HG03521 (cell line): ENCODE results near the gene FSTL4.

Source experiments
- ATAC-seq: cut with Tn5 transposase; IDR thresholded peaks from one replicate; pipeline ENCODE4 v1.9.1; 2021; ENCODE audit warnings: mild to moderate bottlenecking, moderate library complexity; ENCODE audit not compliant: unreplicated experiment

Gene FSTL4

DNA sequence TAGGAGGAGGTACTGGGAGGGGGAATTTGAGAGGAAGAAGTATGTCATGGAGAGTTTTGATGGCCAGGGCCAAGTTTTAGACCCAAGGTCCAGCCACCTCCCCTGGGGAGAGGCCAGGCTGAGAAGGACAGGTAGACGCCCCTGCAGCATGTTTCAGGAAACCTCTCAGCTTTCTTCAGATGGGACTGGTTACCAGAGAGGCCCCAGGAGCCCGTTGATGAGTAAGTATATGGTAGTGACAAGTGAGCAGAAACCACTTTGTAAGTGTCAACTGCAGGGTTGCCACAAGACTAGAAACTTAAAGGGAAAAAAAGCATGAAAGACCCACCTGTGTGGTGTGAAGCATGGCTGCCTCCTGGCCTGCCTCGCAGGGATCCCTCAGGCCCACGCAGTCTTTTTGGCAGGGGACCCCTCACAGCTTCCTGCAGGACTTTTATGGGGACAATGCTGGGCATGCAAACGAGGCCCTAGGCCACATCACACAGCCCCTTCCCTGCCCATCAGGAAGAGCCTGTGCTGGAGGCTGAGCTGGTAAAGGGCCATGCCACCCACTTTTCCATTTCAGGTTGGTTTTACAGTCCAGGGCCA is 255.9 kb downstream of the FSTL4 start:
- no peak for ATAC-seq

GRCh38 chr5:133354323-133355185 is 257.8 kb downstream of the FSTL4 start:
- ATAC-seq: no peak

DNA sequence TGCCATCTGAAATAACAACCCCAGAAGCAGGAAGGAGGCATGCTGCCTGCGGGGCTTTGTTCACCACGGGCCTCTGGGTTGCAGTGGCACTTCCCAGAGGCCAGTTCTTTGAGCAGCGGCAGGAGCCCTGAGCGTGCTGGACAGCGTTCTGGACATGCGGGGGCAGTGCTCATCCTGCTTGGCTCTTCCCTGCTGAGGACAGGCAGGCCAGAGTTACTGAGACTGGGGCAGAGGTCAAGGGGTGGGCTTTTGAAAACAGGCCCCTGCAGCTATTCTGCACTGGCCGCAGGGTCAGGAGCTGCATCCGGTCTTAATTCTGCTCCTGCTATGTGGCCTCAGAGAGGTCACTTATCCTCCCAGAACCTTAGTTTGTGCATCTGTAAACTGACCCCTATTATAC is 258.6 kb downstream of the FSTL4 start:
- no peak for ATAC-seq

GRCh38 chr5:133348406-133348805 is 263.9 kb downstream of the FSTL4 start:
- no peak for ATAC-seq

DNA sequence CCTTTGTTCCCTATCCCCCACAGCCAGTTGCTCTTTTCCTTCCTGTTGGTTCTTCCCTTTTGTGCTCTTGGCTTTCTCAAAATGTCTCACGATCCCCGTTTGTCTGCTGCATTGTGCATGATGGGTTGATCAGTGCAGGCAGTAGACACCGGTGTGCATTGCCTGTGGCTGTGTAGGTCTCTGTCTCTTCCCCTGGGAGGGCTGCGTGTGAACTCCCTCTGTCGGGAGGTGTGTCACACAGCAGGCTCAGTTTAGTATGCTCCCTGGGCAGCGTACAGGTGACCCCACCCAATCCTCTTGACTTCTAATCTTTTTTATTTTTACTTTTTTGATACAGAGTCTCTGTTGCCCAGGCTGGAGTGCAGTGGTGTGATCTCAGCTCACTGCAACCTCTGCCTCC is 265.3 kb downstream of the FSTL4 start:
- no peak for ATAC-seq

DNA sequence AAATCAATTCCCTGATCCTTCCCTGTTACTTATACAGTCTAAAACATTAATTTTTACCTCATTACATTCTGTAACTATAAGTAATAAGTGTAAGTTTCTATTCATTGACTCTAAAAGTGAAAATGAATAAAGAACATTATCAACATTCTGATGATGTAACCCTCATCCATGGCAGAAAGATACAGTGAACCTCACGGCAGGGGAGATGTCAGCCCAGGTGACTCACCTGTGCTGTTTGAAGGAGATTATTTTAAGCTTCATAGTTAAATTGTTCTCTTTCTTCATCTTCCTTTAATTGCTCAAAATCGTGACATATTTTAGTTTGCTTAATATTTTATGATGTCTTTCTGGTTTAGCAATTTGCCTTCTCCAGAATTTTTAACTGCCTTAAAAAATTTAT is 268.1 kb downstream of the FSTL4 start:
- no peak for ATAC-seq

DNA sequence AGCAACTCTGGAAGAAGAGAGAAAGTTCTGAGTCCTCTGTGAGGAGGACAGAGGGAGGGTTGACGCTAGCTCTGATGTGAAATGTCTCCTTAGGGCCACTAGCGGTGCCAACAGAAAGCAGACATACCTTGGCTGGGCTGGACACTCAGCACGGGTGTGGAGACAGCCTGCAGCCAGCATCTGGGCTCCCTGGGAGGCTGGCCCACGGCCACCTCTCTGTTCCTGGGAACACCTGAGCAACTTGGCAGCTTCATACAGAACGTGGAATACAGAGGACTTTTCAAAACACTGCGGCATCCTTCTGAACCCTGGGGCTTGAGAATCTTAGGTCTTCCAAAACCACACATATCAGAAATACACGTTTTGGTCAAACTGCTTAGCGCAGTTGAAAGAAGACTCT is 269.1 kb downstream of the FSTL4 start:
- ATAC-seq: no peak

- no peak for ATAC-seq
Measured at GRCh38 chr5:133341915-133342710, 270.2 kb downstream of the FSTL4 start.

DNA sequence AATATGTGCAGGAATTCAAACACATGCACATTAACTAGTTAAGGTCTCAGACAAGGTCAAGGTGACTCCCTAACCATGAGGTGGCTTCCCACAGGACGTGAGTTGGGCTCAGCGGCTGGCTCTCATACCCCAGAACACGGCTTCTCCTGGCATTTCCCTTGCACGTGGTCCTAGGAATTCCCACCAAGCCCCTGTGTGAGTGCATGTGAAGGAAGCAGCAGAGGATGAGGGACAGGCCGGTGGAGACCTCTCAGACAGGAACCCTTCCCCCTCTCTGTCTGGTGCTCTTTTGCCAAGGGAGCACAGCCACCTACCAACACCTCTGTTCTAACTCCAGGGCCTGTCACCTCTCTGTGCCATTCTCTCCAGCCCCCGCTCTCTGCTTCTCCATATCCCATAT is 271.0 kb downstream of the FSTL4 start:
- no peak for ATAC-seq

DNA sequence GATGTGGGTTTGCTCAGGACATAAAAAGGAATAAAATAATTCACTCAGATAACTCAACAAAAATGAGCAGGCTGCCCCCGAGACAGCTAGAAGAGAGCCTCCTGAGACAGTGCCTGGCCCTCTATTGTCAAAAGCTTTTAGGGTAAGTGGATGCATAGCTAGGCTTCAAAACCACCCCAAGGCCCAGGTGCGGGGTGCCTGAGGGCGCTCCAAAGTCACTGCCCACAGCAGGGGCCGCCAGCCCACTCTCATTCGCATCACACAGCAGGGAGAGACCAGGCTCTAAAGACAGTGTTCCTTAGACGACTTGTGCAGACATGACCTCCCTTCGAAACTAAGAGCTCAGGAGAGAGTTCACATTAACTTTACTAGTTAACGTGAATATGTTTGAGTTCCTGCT is 271.5 kb downstream of the FSTL4 start:
- no peak for ATAC-seq

DNA sequence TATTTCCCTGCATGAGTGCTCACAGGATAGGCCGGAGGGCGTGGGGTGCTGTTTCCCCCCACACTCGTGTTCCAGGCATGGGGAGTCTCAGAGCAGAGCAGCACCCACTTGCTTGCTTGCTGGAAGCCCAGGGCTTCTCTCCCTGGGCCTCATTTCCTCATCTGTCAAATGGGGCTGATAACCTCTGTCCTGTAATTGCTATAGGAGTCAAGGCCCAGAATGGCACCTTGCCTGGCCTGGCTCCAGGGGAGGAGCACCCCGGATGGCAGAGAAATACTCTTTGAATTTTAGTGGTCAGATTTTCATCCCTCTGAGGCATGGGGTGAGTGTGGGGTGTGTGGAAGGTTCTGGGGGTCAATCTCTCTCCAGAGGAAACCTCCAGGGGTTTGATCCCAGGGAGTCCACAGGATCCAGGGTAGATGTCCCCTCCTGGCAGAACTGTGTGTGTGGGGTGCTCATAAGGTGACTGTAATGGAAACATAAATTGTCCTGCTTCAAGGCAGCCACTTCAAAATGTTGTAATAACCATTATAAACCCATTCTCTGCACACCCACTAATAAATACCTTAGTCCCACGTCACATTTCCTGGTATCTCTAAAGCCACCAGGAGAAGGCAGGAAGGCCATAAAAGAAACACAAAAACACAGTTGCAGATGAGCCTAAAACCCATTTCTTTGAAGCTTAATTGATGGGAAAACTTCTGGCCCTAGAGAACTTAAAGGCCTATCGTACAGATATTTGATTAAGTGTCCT is 272.2 kb downstream of the FSTL4 start:
- ATAC-seq: no peak

DNA sequence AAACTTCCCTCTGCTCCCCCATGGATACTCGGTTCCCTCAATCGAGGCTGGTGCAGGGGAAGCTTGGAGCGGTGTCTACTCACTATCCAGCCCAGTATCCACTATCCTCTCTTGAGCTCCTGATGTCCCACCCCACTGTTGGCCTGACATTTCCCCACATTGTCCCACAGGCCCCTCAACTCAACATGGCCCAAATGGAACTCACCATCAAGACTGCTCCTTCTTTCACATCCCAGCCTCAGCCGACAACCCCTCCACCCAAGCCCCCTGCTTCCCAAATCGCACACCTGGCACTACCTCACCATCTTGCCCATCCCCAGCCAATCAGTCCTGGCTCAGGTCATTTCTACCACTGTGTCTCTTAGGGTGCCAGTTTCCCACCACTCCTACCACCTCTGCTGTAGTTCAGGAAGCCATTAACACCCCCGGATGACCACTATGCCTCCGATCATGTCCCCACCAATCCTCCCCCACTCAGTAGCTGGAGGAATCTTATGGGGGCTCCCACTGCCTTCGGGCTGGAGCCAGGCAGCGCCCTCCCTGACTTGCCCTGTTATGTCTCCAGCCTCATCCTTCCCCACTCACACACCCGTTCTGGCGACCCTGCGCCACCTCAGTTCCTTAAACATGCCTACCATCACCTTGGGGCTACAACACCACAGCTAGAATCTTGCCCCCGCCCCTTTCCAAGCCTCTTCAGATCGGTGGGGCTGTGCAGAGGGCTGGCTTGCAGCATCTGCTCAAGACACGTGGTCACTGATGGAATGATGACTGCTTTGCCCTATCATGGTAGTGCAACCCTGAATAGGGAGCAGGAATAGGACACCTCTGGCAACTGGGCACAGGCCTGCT is 273.6 kb downstream of the FSTL4 start:
- no peak for ATAC-seq

DNA sequence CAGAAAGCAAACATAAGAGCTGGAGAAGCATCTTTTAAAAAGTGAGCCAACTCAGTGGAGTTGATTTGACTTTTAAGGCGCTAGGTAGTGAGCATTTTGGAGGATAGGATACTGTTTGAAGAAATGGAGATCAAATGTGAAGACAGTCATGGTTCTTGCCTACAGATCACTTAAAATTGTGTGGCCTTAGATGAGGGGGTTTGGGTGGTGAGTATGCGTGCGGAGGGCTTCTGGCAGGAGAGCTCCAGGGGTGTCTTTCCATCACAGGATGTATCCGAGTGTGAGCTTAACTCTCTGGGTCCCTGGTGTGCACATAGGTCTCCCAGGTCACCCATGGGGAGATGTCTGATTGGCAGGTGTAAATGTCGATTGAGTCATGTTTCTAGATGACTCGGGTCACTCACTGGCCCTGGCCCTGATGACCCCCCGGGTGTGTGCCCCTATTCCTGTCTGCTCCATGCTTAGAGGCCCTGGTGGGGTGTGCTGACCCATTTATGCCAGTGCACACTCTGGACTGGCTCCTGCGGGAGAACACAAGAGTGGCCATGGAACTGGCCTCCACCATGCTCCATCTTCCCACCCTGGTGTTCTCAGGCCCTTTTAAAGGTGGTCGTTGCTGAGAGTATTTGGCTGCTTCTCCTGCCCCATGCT is 274.4 kb downstream of the FSTL4 start:
- ATAC-seq: no peak

GRCh38 chr5:133336969-133337410 is 275.4 kb downstream of the FSTL4 start:
- no peak for ATAC-seq

GRCh38 chr5:133336121-133336968 is 276.0 kb downstream of the FSTL4 start:
- no peak for ATAC-seq

- ATAC-seq: no peak
Measured at GRCh38 chr5:133334796-133335639, 277.3 kb downstream of the FSTL4 start.

- no peak for ATAC-seq
Measured at GRCh38 chr5:133333326-133334150, 278.8 kb downstream of the FSTL4 start.
